Cardiac fibroblast (primary cell): Measurements from ENCODE around the gene RAB2B.
"Not testable (repeated sequence)": the region's sequence is repeated elsewhere in the genome, so short reads cannot be mapped to it uniquely, and the experiment has no call there.

Source experiments
- DNase-seq, 2 donors: peaks; one replicate each; pipeline versions ENCODE4 v3.0.0 to v3.0.0-alpha.2; 2010; ENCODE audit warnings: low read depth in 2 of 2
- H3K4me3 ChIP-seq, 2 donors: replicated peaks in 1 of 2; 1 replicate in 1 of 2; 2 replicates in 1 of 2; pipeline ENCODE4 v1.5.1; 2011; ENCODE audit warnings: low read depth in 2 of 2, low read length in 2 of 2, mild to moderate bottlenecking in 2 of 2, moderate library complexity in 1 of 2
- TF ChIP-seq, protein P1 (sequence below): IDR thresholded peaks from one replicate; pipeline ENCODE4 v1.5.1; 2011; ENCODE audit warnings: low read depth, mild to moderate bottlenecking, low read length, inconsistent platforms

RAB2B gene

DNA sequence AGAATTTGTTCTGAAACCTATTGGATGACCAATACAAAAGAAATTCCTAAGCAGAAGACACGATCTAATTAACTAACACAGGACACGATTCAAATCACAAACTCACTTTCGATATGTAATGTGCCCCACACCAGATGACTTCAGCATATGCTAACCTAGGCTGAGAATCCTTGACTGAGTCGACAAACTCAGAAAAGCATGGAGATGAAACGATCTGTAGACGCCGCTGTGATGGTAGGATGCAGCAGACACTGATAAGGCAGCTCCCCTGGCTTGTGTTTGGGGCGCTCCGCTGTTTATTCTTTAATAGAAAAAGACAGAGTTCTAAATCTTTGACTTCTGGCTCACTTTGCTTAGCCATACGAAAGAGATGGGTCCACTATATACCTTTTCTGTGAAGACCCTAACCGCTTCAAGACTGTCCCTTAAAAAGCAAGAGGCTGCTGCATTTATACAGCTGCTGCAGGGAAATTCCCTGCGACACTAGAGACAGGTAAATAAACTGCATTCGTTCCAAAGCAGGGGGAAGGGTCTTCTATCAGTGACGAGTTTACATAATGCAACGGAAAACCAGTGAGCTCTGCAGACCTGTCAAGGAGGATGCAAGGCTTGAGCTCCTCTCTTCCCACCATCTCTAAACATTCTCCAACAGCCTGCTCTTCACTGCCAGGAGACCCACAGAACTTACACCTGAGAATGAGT lies 21.8 kb downstream of the RAB2B start:
- TF ChIP-seq, protein P1, sequence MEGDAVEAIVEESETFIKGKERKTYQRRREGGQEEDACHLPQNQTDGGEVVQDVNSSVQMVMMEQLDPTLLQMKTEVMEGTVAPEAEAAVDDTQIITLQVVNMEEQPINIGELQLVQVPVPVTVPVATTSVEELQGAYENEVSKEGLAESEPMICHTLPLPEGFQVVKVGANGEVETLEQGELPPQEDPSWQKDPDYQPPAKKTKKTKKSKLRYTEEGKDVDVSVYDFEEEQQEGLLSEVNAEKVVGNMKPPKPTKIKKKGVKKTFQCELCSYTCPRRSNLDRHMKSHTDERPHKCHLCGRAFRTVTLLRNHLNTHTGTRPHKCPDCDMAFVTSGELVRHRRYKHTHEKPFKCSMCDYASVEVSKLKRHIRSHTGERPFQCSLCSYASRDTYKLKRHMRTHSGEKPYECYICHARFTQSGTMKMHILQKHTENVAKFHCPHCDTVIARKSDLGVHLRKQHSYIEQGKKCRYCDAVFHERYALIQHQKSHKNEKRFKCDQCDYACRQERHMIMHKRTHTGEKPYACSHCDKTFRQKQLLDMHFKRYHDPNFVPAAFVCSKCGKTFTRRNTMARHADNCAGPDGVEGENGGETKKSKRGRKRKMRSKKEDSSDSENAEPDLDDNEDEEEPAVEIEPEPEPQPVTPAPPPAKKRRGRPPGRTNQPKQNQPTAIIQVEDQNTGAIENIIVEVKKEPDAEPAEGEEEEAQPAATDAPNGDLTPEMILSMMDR: no peak
- peak in 1 of 2 donors; percentile 6 for DNase-seq
- peak overlapping the region; percentile 82 to 91 for H3K4me3 ChIP-seq

DNA sequence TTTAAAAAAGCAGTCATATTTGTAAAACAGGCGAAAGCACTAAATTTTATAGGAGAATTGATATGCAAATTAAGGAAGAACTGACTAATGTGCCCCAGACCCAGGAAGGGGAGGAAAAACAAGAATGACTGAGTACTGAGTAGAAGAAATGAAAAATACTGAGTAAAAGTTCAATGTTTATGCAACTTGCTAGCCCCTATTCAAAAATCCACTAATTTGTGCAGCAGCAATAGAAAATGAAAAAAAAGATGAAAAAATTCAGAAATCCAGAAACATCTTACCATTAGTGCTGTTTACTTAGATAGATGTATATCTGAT lies 26.9 kb downstream of the RAB2B start:
- H3K4me3 ChIP-seq: no peak overlapping the region
- TF ChIP-seq, protein P1: no peak
- DNase-seq: no peak

DNA sequence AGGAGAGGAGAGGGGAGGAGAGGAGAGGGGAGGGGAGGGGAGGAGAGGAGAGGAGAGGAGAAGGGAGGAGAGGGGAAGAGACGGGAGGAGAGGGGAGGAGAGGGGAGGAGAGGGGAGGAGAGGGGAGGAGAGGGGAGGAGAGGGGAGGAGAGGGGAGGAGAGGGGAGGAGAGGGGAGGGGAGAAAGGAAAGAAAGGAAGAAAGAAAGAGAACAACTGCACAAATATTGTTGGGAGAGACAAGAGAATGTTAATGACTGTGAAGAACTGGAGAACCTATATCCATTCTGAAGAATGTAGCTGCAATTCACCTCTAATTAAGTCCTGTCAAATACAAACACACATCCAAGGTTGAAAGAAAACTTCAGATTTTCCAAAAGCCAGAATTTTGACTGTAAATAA lies 34.1 kb downstream of the RAB2B start:
- not testable (repeated sequence) for DNase-seq, H3K4me3 ChIP-seq

DNA sequence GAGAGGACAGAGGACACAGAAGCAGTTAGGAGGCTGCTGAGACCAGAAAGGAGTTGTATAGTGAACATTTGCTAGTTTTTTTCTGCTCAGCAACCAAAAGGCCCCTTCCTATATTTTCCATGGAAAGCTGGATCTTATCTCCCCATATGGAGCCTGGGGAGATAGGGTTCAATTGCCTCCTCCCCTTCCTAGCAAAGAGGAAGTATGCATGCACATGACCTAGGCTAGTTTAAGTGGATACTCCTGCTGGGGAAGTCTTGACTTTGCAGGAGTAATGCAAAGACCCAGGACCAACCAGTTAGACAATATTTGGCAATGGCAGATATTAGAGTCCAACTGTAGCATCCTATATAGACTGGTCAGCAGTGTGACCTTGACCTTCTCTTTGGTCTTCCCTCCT lies 35.9 kb downstream of the RAB2B start:
- DNase-seq: no peak
- no peak overlapping the region for H3K4me3 ChIP-seq
- TF ChIP-seq, protein P1: no peak

DNA sequence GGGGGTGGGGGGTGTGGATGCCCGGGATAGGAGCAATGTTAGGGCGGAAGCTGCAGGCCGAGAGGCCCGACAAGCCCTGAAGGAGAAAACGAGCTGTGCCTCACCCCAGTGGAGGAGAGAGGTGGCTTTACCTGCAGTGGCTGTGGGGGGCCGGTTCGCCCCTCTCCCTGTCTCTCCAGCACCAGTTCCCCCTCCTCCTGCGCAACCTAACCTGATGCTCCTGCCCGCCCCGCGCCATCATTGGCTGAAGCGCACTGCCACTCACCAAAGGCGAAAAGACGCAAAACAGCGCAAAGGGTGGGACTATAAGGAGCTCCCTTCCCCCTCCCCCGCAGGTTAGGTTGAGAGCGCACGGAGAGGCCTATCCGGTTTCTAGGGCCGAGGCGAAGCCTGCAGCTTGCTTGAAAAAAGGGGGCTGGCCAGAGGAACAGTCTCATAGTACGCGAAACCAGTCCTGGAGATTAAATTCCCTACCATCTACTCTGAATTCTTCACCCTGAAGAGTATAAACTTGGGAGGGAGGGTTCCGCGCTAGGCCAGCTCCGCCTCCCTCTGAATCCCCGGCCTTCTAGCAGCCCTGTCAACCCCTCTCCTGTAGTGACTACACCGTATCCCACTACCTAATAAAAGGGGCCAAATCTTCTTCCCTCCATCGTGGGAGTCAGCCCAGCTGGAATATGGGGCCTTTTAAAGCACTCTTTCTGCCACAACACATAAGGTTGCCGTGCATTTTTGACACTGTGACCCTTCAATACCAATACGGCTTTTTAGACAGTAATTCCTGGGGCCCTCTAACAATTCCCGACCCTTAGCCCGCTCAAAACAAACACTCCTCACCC lies 39.5 kb downstream of the RAB2B start:
- peak; percentile 99 to 100 for DNase-seq
- peak overlapping the region; percentile 77 to 88 for H3K4me3 ChIP-seq
- TF ChIP-seq, protein P1: no peak

DNA sequence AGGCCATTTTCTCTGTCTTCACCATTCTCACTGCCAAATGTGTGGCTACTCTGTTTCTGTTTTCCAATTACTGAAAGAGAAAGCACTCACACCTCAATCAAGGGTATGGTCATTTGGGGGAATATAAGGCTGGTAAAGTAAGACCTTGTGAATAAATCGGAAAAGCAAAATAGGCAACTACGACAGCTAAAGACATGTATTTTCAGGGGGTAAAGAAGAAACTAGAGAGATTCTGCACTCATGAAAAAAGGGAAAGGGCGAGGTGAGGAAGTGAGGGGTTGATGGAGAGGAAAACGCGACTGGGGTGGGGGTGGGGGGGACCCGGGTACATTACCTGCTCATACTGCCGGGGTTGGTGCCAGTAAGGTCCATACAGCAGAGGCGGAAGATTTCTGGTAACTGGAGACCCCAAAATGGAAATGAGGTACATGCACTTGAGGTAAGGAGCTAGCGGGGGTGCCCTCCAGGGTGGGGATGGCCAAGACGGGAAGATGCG lies 40.1 kb downstream of the RAB2B start:
- peak overlapping the region; percentile 77 to 88 for H3K4me3 ChIP-seq
- TF ChIP-seq, protein P1: no peak
- peak in 1 of 2 donors; percentile 2 for DNase-seq

DNA sequence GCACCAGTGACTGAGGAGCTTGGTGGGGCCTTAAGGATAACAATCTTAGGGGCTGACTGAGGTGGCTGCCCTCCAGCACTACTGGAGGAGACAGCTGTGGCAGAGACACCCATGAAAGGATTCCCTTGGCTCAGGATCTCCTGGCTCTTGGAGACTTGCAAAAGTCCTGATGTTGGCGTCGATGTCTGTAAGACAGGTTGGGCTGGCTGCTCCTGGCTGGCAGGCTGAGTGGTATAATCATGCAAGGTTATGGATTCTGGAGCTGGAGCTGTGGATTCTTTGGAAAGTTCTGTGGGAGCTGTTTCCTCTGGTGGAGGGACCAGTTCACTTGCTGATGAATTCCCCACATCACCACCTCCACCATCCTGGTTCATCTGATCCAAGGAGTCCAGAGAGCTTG lies 45.6 kb downstream of the RAB2B start:
- no peak overlapping the region for H3K4me3 ChIP-seq
- TF ChIP-seq, protein P1: no peak
- no peak for DNase-seq
